Muscle of arm (tissue), 12 donors: ENCODE data around the gene ANXA2. TPM values are rescaled to one million over a fixed set of nuclear protein-coding genes. Genes with fewer than 3 reads are reported as not detected.
"Not testable (repeated sequence)": the region's sequence is repeated elsewhere in the genome, so short reads cannot be mapped to it uniquely, and the experiment has no call there.

ENCODE experiments used
- DNase-seq: peaks from one replicate; pipeline ENCODE4 v3.0.0-alpha.2; 2013
- polyA plus RNA-seq, 12 donors: library from polyadenylated mRNA; unstranded; fragments of 120-200 nt; gene quantifications; one replicate each; pipeline ENCODE4 v1.2.1, GENCODE V29; 2013; ENCODE audit not compliant: insufficient read length in 12 of 12

The ANXA2 gene
- polyA plus RNA-seq, 12 donors, result 313 to 866 (median 458) TPM; not detected in 1

GRCh38 chr15:60347480-60348049 lies 50.2 kb downstream of the ANXA2 start:
- no peak for DNase-seq

DNA sequence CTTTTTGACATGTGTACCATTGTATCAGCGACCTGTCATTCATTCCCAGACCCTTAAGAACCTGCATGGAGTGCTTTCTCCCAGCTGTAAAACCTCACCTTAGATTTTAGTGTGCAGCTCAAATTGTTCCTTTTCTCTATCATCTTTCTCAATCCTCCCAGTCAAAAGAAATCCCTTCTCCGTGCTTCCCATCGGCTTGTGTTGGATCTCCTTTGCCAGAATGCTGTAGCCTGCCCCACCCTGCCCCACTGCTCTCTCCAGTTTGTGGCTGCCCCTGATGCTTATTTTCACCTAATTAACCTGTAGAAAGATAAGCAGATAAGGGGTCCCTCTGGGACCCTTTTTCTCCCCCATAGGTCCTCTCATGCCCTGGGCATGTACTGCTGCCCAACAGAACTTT lies 51.1 kb downstream of the ANXA2 start:
- DNase-seq, result no peak

- no peak for DNase-seq
These were observed 51.7 kb downstream of the ANXA2 start for GRCh38 chr15:60346077-60346476.

DNA sequence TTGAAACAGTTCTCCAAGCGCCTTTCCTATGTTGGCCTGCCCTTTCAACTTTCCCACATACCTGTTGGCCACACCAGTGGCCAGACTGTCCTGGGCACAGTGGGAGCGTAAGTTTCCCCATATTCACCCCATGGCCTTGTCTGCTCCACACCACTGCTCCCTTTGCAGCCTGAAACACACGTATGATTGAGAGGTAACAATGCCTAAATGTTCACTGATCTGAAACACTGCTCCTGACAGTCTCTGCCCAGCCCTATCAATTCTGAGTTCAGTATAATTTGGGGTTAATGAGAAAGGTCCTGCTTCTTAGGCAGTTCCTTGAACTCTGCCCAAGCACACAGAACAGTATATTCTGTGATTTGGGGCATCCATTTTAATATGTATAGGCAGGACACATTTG lies 52.2 kb downstream of the ANXA2 start:
- DNase-seq, result no peak

GRCh38 chr15:60344987-60345386 lies 52.8 kb downstream of the ANXA2 start:
- no peak for DNase-seq

DNA sequence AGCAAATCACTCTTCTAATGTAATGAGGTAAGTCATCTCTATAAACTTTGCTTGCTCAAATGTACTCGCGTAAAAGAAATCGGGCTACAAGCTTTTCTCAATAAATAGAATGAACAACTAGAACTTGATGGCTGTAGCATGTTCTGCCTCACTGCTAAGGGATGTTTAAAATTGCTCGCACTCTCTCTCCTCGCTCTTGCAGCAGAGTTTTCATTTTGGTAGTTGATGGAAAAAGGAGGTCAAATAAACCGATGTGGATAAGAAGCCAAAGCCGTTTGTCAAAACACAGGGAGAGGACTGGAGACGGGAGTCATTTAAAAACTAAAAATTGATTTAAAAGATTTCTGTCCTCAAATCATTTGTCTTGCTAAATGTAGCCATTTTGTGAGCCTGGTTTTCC lies 53.3 kb downstream of the ANXA2 start:
- no peak for DNase-seq

- no peak for DNase-seq
These were observed 54.4 kb downstream of the ANXA2 start for GRCh38 chr15:60343221-60343970.

DNA sequence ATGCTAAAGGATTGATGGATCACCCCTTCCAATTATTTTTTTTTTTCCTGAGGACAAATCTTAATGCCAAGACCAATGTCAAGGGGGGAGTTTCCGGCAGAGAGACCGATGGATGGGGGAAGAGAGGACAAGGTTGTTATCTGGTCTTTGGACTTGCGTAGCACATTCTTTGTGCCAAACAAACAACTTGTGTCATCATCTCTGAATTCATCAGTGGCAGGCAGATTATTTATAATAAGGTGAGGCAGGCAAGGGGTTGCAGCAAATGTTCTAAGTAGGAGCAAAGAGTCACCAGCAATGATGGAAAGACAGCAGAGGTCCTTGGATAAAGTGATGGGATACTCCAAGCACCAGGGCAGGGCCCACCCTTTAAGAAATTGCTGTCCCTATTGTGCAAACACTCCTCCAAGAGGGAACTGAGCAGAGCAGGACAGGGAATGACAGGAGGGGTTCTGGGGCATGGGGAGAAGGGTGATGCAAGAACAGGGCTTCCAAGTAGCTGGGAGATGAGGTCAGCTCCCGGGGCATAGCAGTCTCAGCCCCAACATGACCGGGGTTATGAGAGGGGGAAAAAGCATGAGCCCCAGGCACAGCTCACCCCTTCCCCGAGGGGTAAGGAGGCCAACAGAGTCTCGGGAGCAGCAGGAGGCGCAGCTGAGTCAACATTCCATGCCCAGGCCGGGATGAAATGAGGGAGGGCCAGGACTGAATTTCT lies 57.4 kb downstream of the ANXA2 start:
- no peak for DNase-seq

DNA sequence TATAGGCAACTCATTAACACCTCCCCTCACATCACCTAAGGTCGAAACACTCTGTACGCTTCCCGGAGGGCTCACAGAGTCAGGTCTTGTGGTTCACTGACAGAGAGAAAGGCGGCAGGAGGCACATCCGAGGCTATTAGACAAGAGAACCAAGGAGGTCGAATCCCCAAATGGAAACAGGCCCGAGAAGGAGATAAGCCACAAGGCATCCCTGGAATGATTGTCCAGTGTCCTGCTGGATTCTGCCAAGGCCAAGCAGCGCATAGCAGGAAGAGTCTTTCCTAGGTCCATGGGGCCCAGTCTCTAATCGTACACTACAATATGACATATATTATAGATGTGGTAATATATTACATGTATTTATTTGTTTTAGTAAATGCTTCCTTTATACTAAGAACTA lies 58.5 kb downstream of the ANXA2 start:
- DNase-seq, result no peak

DNA sequence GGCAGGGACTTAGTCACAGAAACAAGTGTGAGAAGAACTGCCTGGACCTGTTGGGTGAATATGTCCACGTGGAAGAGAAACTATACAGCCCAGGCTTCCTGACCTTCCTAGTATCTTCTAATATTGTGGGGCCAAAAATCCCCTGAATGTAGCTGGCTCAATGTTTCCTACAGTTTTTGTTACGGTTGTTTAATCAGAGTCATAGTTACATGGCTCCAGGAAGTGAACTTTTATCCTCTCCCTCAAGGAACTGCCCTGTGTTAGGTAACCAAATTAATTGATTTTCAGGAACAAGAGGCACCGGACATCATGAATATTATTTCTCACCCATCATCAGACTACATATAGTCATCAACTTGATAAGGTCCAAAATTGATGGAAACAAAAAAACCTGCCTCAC lies 59.0 kb downstream of the ANXA2 start:
- no peak for DNase-seq

- no peak for DNase-seq
These were observed 60.7 kb downstream of the ANXA2 start for GRCh38 chr15:60337076-60337475.

DNA sequence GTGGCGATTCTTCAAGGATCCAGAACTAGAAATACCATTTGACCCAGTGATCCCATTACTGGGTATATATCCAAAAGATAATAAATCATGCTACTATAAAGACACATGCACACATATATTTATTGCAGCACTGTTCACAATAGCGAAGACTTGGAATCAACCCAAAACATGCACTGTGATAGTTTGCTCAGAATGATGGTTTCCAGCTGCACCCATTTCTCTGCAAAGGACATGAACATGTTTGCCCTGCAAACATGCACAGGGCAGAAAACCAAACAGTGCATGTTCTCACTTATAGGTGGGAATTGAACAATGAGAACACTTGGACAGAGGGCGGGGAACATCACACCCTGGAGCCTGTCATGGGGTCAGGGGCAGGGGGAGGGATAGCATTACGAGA lies 62.5 kb downstream of the ANXA2 start:
- DNase-seq, result not testable (repeated sequence)

- peak; percentile 38 for DNase-seq
These were observed 68.8 kb downstream of the ANXA2 start for GRCh38 chr15:60328852-60329443.

GRCh38 chr15:60326824-60327654 lies 70.7 kb downstream of the ANXA2 start:
- DNase-seq, result peak; percentile 67

- DNase-seq, result no peak
These were observed 71.4 kb downstream of the ANXA2 start for GRCh38 chr15:60326343-60326742.

DNA sequence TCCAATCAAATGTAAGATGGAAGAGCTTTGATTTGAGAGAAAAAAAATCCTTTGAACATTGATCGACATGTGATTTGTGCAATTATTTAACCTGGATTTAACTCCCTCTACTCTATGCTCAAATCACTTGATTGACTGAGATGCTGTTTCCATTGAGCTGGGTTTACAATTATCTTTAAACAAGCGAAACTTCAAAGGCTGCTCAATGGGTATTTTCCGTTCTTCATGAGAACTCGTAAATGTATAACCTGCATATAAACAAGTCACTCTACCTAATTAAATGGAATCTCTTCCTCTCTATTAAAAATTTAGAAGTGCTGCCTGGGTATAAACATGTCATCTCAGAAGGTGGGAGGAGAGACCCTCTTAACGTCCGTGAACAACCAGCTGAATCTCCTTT lies 71.9 kb downstream of the ANXA2 start:
- no peak for DNase-seq

GRCh38 chr15:60324706-60325438 lies 72.9 kb downstream of the ANXA2 start:
- DNase-seq, result no peak

DNA sequence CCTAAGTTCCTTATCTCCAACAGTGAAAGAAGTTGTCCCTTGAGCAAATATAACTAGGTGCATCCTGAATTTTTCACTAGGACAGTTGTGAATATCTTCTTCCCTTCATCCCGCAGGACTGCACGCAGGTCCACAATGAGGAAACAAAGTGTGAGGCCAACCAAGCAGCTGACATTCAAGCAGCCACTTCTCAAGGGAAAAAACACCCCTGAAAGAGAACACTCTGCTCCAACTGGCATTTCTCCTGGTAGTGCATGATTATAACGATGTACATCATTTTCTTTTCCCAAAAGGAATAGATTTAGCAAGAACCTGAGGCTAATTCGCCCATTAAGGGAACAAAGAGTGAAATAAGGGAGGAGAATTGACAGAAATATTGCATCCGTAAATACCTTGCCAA lies 74.5 kb downstream of the ANXA2 start:
- no peak for DNase-seq

GRCh38 chr15:60320365-60320764 lies 77.4 kb downstream of the ANXA2 start:
- no peak for DNase-seq

DNA sequence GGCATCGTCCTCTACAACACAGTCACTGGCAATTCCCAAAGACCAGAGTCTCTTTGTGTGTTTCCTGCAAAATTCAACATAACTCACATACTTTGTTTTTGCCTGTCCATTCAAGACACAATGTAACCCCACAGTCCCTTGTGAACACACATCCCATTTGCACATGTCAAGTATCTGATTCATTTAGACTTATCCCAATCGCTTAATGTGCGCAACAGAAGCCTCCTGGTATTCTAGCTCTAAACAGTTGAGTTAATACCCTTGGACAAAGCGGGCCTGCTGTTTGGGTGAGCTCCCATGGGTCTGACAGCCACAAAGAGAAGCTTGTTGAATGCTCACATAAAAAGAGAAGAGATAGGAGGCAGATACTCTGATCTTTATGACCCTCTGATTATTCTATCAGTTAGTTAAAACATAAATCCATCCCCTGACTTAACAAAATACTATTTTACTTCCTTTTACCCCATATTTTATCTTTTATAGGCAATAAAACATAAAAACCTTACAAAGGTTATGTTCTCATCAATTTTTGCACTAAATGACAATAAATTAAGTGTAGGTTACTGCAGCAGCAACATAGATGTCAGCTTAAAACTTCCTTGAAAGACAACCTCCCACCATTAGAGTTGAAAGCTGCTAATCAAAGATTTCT lies 79.4 kb downstream of the ANXA2 start:
- no peak for DNase-seq

- DNase-seq, result no peak
These were observed 80.8 kb downstream of the ANXA2 start for GRCh38 chr15:60316961-60317360.
